Body of pancreas (tissue), 4 donors: ENCODE results near the gene CEACAM20.

Experiments
- POLR2A ChIP-seq, 3 donors: fragments of 450-650 bp; IDR thresholded peaks; one replicate each; pipeline ENCODE4 v1.6.1; 2016; ENCODE audit warnings: antibody characterized with exemption in 3 of 3, mild to moderate bottlenecking in 2 of 3
- TF ChIP-seq, protein P1 (sequence below), 7 experiments: fragments of 450-650 bp in 4 of 7; fragments of 200-600 bp in 3 of 7; sonication (generic) in 3 of 7; IDR thresholded peaks; one replicate each; pipeline ENCODE4 v1.5.1; 2016 to 2019; ENCODE audit warnings: antibody characterized with exemption in 7 of 7

DNA sequence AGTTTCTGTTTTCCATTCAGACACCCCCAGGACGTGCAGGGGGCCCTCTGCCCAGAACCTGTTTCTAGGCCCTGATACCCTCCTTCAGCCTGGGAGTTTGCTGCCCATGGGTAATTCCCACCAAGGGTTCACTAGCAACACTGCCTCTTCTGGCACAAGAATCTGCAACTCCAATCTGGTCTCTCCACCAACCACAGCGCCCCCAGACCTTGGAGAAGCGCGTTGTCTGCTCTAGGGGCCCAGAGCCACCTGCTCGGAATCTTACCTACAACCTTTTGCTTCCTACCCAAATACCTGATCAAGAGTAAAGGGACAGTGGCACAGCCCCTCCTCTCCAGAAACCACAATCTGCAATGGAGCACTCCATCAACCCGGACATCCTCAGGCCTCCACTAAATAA, 29.9 kb downstream of the CEACAM20 start:
- TF ChIP-seq, protein P1, sequence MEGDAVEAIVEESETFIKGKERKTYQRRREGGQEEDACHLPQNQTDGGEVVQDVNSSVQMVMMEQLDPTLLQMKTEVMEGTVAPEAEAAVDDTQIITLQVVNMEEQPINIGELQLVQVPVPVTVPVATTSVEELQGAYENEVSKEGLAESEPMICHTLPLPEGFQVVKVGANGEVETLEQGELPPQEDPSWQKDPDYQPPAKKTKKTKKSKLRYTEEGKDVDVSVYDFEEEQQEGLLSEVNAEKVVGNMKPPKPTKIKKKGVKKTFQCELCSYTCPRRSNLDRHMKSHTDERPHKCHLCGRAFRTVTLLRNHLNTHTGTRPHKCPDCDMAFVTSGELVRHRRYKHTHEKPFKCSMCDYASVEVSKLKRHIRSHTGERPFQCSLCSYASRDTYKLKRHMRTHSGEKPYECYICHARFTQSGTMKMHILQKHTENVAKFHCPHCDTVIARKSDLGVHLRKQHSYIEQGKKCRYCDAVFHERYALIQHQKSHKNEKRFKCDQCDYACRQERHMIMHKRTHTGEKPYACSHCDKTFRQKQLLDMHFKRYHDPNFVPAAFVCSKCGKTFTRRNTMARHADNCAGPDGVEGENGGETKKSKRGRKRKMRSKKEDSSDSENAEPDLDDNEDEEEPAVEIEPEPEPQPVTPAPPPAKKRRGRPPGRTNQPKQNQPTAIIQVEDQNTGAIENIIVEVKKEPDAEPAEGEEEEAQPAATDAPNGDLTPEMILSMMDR (IDR thresholded peaks at IDR 0.05), result no peak
- TF ChIP-seq POLR2A (IDR thresholded peaks at IDR 0.05), result no peak
